ENCODE data around the gene BNIP3.

The BNIP3 gene

GRCh38 chr10:132021046-132021445 lies 39.3 kb upstream of the BNIP3 start:
- no peak overlapping the region for H3K4me3 ChIP-seq (replicated peaks; ENCODE audit: insufficient read depth, low read length)

DNA sequence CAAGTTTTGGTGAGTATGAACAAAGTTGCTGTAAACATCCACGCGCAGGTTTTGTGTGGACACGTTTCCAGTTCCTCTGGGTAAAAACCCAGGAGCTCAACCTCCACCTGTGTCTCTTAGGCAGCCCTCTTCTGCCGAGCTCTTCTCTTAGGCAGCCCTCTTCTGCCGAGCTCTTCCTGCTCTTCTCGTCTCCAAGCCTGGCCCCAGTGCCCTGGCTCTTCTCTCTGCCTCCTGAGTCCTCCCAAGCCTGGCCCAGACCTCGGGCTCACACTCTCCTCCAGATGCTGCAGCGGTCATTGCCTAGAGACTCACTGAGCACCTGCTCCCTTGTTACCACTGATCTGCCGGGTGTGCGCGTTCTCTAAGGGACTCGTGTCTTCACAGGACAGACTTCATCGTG lies 38.7 kb upstream of the BNIP3 start:
- Histone ChIP-seq H3K27ac (replicated peaks) (no peak overlapping the region), H3K27me3 (ENCODE audit: insufficient read depth, poor library complexity, severe bottlenecking) (peaks cover 6% of the 10 kb centered on the region), H3K4me3 (replicated peaks; ENCODE audit: insufficient read depth, low read length) (no peak overlapping the region)
- no peak for DNase-seq (ENCODE audit: low read depth in 1 of 2, low spot score in 1 of 2)
- TF ChIP-seq, protein P1, sequence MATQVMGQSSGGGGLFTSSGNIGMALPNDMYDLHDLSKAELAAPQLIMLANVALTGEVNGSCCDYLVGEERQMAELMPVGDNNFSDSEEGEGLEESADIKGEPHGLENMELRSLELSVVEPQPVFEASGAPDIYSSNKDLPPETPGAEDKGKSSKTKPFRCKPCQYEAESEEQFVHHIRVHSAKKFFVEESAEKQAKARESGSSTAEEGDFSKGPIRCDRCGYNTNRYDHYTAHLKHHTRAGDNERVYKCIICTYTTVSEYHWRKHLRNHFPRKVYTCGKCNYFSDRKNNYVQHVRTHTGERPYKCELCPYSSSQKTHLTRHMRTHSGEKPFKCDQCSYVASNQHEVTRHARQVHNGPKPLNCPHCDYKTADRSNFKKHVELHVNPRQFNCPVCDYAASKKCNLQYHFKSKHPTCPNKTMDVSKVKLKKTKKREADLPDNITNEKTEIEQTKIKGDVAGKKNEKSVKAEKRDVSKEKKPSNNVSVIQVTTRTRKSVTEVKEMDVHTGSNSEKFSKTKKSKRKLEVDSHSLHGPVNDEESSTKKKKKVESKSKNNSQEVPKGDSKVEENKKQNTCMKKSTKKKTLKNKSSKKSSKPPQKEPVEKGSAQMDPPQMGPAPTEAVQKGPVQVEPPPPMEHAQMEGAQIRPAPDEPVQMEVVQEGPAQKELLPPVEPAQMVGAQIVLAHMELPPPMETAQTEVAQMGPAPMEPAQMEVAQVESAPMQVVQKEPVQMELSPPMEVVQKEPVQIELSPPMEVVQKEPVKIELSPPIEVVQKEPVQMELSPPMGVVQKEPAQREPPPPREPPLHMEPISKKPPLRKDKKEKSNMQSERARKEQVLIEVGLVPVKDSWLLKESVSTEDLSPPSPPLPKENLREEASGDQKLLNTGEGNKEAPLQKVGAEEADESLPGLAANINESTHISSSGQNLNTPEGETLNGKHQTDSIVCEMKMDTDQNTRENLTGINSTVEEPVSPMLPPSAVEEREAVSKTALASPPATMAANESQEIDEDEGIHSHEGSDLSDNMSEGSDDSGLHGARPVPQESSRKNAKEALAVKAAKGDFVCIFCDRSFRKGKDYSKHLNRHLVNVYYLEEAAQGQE (IDR thresholded peaks at IDR 0.05; ENCODE audit: insufficient replicate concordance, low read depth) = no peak
- TF ChIP-seq GABPA (IDR thresholded peaks at IDR 0.05; ENCODE audit: low read depth) = no peak
- no peak for TF ChIP-seq SPI1 (IDR thresholded peaks at IDR 0.05; ENCODE audit: borderline replicate concordance, low read depth)
- no peak for TF ChIP-seq CTCF (IDR thresholded peaks at IDR 0.05; ENCODE audit: insufficient read depth, low read length)
- no peak for TF ChIP-seq POLR2AphosphoS5 (IDR thresholded peaks at IDR 0.05; ENCODE audit: low read depth)

More at GRCh38 chr10:132021046-132021445, 39.3 kb upstream of the BNIP3 start:
- H3K27ac ChIP-seq (replicated peaks) = no peak overlapping the region
- TF ChIP-seq, protein P1 (IDR thresholded peaks at IDR 0.05; ENCODE audit: insufficient replicate concordance, low read depth) = no peak
- TF ChIP-seq SPI1 (IDR thresholded peaks at IDR 0.05; ENCODE audit: borderline replicate concordance, low read depth) (no peak), POLR2AphosphoS5 (IDR thresholded peaks at IDR 0.05; ENCODE audit: low read depth) (no peak), CTCF (IDR thresholded peaks at IDR 0.05; ENCODE audit: insufficient read depth, low read length) (no peak), GABPA (IDR thresholded peaks at IDR 0.05; ENCODE audit: low read depth) (no peak)
- DNase-seq (ENCODE audit: low read depth in 1 of 2, low spot score in 1 of 2) = no peak
- H3K27me3 ChIP-seq (ENCODE audit: insufficient read depth, poor library complexity, severe bottlenecking) = peaks cover 6% of the 10 kb centered on the region

DNA sequence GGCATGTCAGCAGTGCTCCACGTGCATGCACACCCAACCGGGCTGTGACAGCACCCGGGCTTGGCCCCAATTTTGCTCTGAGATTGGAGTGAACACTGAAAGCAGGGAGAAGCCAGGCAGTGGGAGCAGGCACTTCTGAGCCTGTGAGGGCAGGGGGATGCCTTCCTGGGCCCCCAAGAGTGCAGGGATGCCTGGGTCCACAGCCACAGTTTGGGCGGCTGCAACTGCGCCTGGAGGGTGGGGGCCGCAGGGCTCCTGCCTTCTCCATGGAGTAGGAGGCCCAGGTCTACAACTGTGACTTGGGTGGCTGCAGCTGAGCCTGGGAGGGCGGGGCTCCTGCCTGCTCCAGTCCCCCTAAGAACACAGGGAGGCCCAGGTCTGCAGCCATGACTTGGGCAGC lies 37.6 kb upstream of the BNIP3 start:
- TF ChIP-seq GABPA (IDR thresholded peaks at IDR 0.05; ENCODE audit: low read depth) (no peak), SPI1 (IDR thresholded peaks at IDR 0.05; ENCODE audit: borderline replicate concordance, low read depth) (no peak), POLR2AphosphoS5 (IDR thresholded peaks at IDR 0.05; ENCODE audit: low read depth) (no peak), CTCF (IDR thresholded peaks at IDR 0.05; ENCODE audit: insufficient read depth, low read length) (no peak)
- TF ChIP-seq, protein P1 (IDR thresholded peaks at IDR 0.05; ENCODE audit: insufficient replicate concordance, low read depth) = no peak
- H3K27me3 ChIP-seq (ENCODE audit: insufficient read depth, poor library complexity, severe bottlenecking) = peaks cover 6% of the 10 kb centered on the region
- no peak overlapping the region for H3K27ac ChIP-seq (replicated peaks)
- no peak for DNase-seq (ENCODE audit: low read depth in 1 of 2, low spot score in 1 of 2)
- H3K4me3 ChIP-seq (replicated peaks; ENCODE audit: insufficient read depth, low read length) = no peak overlapping the region
